ENCODE measurements around the gene HBS1L.

DNA sequence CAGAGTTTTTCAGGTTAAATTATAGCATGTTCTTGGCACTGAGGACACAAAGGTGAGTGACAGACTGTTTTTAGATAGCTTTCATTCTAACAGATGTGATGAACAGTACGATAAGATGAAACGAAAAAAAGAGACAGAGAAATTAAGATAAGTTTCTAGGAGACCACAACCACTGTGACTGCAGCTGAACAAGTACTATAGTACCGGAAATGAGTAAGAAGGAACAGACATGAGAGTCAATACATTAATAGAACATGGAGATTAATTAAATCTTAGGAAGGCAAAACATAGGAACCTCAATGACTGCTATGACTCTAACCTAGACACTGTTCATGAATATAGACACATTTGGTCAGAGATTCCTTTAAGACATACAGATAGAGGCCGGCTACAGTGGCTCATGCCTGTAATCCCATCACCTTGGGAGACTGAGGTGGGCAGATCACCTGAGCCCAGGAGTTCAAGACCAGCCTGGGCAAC is 40.2 kb downstream of the HBS1L start:
- TF ChIP-seq, protein P1, sequence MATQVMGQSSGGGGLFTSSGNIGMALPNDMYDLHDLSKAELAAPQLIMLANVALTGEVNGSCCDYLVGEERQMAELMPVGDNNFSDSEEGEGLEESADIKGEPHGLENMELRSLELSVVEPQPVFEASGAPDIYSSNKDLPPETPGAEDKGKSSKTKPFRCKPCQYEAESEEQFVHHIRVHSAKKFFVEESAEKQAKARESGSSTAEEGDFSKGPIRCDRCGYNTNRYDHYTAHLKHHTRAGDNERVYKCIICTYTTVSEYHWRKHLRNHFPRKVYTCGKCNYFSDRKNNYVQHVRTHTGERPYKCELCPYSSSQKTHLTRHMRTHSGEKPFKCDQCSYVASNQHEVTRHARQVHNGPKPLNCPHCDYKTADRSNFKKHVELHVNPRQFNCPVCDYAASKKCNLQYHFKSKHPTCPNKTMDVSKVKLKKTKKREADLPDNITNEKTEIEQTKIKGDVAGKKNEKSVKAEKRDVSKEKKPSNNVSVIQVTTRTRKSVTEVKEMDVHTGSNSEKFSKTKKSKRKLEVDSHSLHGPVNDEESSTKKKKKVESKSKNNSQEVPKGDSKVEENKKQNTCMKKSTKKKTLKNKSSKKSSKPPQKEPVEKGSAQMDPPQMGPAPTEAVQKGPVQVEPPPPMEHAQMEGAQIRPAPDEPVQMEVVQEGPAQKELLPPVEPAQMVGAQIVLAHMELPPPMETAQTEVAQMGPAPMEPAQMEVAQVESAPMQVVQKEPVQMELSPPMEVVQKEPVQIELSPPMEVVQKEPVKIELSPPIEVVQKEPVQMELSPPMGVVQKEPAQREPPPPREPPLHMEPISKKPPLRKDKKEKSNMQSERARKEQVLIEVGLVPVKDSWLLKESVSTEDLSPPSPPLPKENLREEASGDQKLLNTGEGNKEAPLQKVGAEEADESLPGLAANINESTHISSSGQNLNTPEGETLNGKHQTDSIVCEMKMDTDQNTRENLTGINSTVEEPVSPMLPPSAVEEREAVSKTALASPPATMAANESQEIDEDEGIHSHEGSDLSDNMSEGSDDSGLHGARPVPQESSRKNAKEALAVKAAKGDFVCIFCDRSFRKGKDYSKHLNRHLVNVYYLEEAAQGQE (IDR thresholded peaks at IDR 0.05; ENCODE audit: low read depth), result no peak
- no peak for TF ChIP-seq RAD21 (IDR thresholded peaks at IDR 0.05; ENCODE audit: low read depth)
- no peak for TF ChIP-seq SP1 (IDR thresholded peaks at IDR 0.05; ENCODE audit: low read depth)
- no peak for TF ChIP-seq POLR2A (IDR thresholded peaks at IDR 0.05; ENCODE audit: borderline replicate concordance, extremely low read depth, insufficient read depth, insufficient read length)
- TF ChIP-seq, protein P2, sequence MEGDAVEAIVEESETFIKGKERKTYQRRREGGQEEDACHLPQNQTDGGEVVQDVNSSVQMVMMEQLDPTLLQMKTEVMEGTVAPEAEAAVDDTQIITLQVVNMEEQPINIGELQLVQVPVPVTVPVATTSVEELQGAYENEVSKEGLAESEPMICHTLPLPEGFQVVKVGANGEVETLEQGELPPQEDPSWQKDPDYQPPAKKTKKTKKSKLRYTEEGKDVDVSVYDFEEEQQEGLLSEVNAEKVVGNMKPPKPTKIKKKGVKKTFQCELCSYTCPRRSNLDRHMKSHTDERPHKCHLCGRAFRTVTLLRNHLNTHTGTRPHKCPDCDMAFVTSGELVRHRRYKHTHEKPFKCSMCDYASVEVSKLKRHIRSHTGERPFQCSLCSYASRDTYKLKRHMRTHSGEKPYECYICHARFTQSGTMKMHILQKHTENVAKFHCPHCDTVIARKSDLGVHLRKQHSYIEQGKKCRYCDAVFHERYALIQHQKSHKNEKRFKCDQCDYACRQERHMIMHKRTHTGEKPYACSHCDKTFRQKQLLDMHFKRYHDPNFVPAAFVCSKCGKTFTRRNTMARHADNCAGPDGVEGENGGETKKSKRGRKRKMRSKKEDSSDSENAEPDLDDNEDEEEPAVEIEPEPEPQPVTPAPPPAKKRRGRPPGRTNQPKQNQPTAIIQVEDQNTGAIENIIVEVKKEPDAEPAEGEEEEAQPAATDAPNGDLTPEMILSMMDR (IDR thresholded peaks at IDR 0.05 in 2 of 3, conservative IDR thresholded peaks at IDR 0.05 in 1 of 3; ENCODE audit: borderline replicate concordance in 1 of 3, insufficient read depth in 1 of 3, low read depth in 2 of 3, low read length in 2 of 3), result no peak
- no peak for TF ChIP-seq FOSL1 (IDR thresholded peaks at IDR 0.05; ENCODE audit: low read depth)
- TF ChIP-seq MAX (IDR thresholded peaks at IDR 0.05), result no peak
- no peak for TF ChIP-seq ZNF274 (IDR thresholded peaks at IDR 0.05; ENCODE audit: low read depth, low read length)
- TF ChIP-seq ZFX (IDR thresholded peaks at IDR 0.05), result no peak
- no peak for TF ChIP-seq JUND (IDR thresholded peaks at IDR 0.05)
